Upper lobe of left lung (tissue), 4 donors: ENCODE results near the gene TAC3.
"Not testable (repeated sequence)": the region's sequence is repeated elsewhere in the genome, so short reads cannot be mapped to it uniquely, and the experiment has no call there.

Experiments
- CTCF ChIP-seq, 6 experiments: fragments of 450-650 bp in 4 of 6; fragments of 200-600 bp in 2 of 6; sonication (generic) in 2 of 6; IDR thresholded peaks; one replicate each; pipeline ENCODE4 v1.5.1; 2016 to 2019; ENCODE audit warnings: antibody characterized with exemption in 6 of 6
- EP300 ChIP-seq, 4 donors: sonication (generic); formaldehyde crosslinking; IDR thresholded peaks; one replicate each; pipeline ENCODE4 v1.5.1; 2017; ENCODE audit warnings: antibody characterized with exemption in 4 of 4, control low read depth in 2 of 4
- POLR2A ChIP-seq, 4 donors: fragments of 450-650 bp; IDR thresholded peaks; one replicate each; pipeline ENCODE4 v1.5.1; 2016 to 2017; ENCODE audit warnings: antibody characterized with exemption in 4 of 4, mild to moderate bottlenecking in 2 of 4
- POLR2AphosphoS5 ChIP-seq, 2 donors: sonication (generic); formaldehyde crosslinking; IDR thresholded peaks; one replicate each; pipeline ENCODE4 v1.5.1; 2017; ENCODE audit warnings: antibody characterized with exemption in 2 of 2

GRCh38 chr12:56977361-56977760 lies 39.0 kb downstream of the TAC3 start:
- TF ChIP-seq CTCF, POLR2AphosphoS5, EP300, POLR2A (IDR thresholded peaks at IDR 0.05): not testable (repeated sequence)
